HCT116 (cell line): ENCODE results near the gene ARL5C. TPM values are rescaled to one million over a fixed set of nuclear protein-coding genes. Genes with fewer than 3 reads are reported as not detected.

Experiments
- ATAC-seq: fragments of 200-7000 bp; cut with Tn5 transposase; 2 replicates; pipeline ENCODE4 v1.9.1; 2020; ENCODE audit warnings: mild to moderate bottlenecking, moderate library complexity
- BruUV-seq: library from RNA; stranded (reverse); fragments of 400-500 nt; replicated peaks from 2 replicates; lab custom pipeline; 2021; lab: Mats Ljungman, UMichigan
- CTCF ChIA-PET: fragments of 300-600 bp; sonication (Branson Sonifier 250); formaldehyde crosslinking; loops from one replicate; lab custom pipeline; 2021; ENCODE audit warnings: antibody characterized with exemption; lab: Charles Lee
- POLR2A ChIA-PET: fragments of 300-600, 350-600 bp; sonication (Branson Sonifier 250); formaldehyde crosslinking; loops from one replicate; lab custom pipeline; 2021; ENCODE audit warnings: antibody characterized with exemption; lab: Charles Lee
- RAD21 ChIA-PET, 2 experiments: fragments of 300-600 bp; sonication (Branson Sonifier 250); formaldehyde crosslinking; loops; one replicate each; lab custom pipeline; 2023; ENCODE audit warnings: low total read pairs in 2 of 2; ENCODE audit not compliant: uncharacterized antibody in 2 of 2, unreplicated experiment in 2 of 2, low non-redundant PET in 1 of 2; lab: Charles Lee
- DNase-seq: peaks from one replicate; pipeline ENCODE4 v3.0.0-alpha.2; 2010; ENCODE audit warnings: low read depth, low spot score
- H2AFZ ChIP-seq: fragments of 200-600 bp; shearing (Covaris generic), sonication (generic); 2 replicates; pipeline ENCODE4 v1.6.1; 2017; ENCODE audit warnings: low read depth, mixed run types, mixed read lengths, antibody characterized with exemption, low read length; ENCODE audit not compliant: poor library complexity, severe bottlenecking
- H3K27ac ChIP-seq: 2 replicates; pipeline ENCODE4 v1.5.1; 2012; ENCODE audit warnings: low read depth, low read length
- H3K27me3 ChIP-seq: fragments of 200-600 bp; sonication (generic); 2 replicates; pipeline ENCODE4 v1.6.1; 2016; ENCODE audit warnings: mixed run types, low read length, mixed read lengths; ENCODE audit not compliant: insufficient read depth
- H3K36me3 ChIP-seq, 2 experiments: fragments of 200-500 bp in 1 of 2; fragments of 200-600 bp in 1 of 2; sonication (Bioruptor generic) in 1 of 2; sonication (generic) in 1 of 2; 2 replicates each; pipeline versions ENCODE4 v1.5.1 to v1.6.1; 2014 to 2016; ENCODE audit warnings: low read length in 2 of 2, inconsistent platforms in 1 of 2, mixed read lengths in 1 of 2, mixed run types in 1 of 2; ENCODE audit not compliant: insufficient read depth in 2 of 2, control insufficient read depth in 1 of 2
- H3K4me1 ChIP-seq, 2 experiments: fragments of 200-600 bp in 1 of 2; sonication (generic) in 1 of 2; 2 replicates each; pipeline versions ENCODE4 v1.5.1 to v1.6.1; 2012 to 2017; ENCODE audit warnings: low read length in 2 of 2, inconsistent platforms in 1 of 2, mild to moderate bottlenecking in 1 of 2, mixed read lengths in 1 of 2, mixed run types in 1 of 2, moderate library complexity in 1 of 2; ENCODE audit not compliant: insufficient read depth in 2 of 2, control insufficient read depth in 1 of 2
- H3K4me2 ChIP-seq: fragments of 200-600 bp; sonication (generic); 2 replicates; pipeline ENCODE4 v1.6.1; 2017; ENCODE audit warnings: mixed run types, low read length, mixed read lengths
- H3K4me3 ChIP-seq, 2 experiments: fragments of 200-600 bp in 1 of 2; sonication (generic) in 1 of 2; replicated peaks in 1 of 2; 2 replicates each; pipeline ENCODE4 v1.5.1; 2011 to 2016; ENCODE audit warnings: low read length in 2 of 2, control low read depth in 1 of 2, low read depth in 1 of 2, mild to moderate bottlenecking in 1 of 2, mixed read lengths in 1 of 2, mixed run types in 1 of 2
- H3K79me2 ChIP-seq: fragments of 200-600 bp; sonication (generic); 2 replicates; pipeline ENCODE4 v1.6.1; 2017; ENCODE audit warnings: mild to moderate bottlenecking, mixed run types, low read length, moderate library complexity, mixed read lengths; ENCODE audit not compliant: insufficient read depth
- H3K9ac ChIP-seq: fragments of 200-600 bp; sonication (generic); 2 replicates; pipeline ENCODE4 v1.6.1; 2016; ENCODE audit warnings: low read length, mixed read lengths
- H3K9me2 ChIP-seq: fragments of 200-600 bp; sonication (generic), shearing (Covaris generic); 2 replicates; pipeline ENCODE4 v1.6.1; 2017; ENCODE audit warnings: mixed run types, mild to moderate bottlenecking, moderate library complexity; ENCODE audit not compliant: insufficient read depth
- H3K9me3 ChIP-seq, 2 experiments: fragments of 200-500 bp in 1 of 2; fragments of 200-600 bp in 1 of 2; sonication (Bioruptor generic) in 1 of 2; sonication (generic) in 1 of 2; 2 replicates each; pipeline ENCODE4 v1.6.1; 2014 to 2017; ENCODE audit warnings: low read length in 2 of 2, mixed read lengths in 2 of 2, inconsistent platforms in 1 of 2, low read depth in 1 of 2, mild to moderate bottlenecking in 1 of 2, mixed run types in 1 of 2, moderate library complexity in 1 of 2; ENCODE audit not compliant: control insufficient read depth in 1 of 2, insufficient read depth in 1 of 2
- H4K20me1 ChIP-seq: fragments of 200-600 bp; sonication (generic), shearing (Covaris generic); 2 replicates; pipeline ENCODE4 v1.6.1; 2017; ENCODE audit warnings: mixed run types, mild to moderate bottlenecking, moderate library complexity; ENCODE audit not compliant: insufficient read depth
- CBX3 ChIP-seq: IDR thresholded peaks from 2 replicates; pipeline ENCODE4 v1.6.1; 2012; ENCODE audit warnings: low read depth
- JUND ChIP-seq: IDR thresholded peaks from 2 replicates; pipeline ENCODE4 v1.6.1; 2012
- POLR2AphosphoS5 ChIP-seq: IDR thresholded peaks from 2 replicates; pipeline ENCODE4 v1.6.1; 2011; ENCODE audit warnings: mild to moderate bottlenecking, low read depth, low read length, moderate library complexity
- SRF ChIP-seq: IDR thresholded peaks from 2 replicates; pipeline ENCODE4 v1.6.1; 2012; ENCODE audit warnings: low read depth
- intact Hi-C: fragments of 100-400 bp; cut with micrococcal nuclease; formaldehyde crosslinking; loops from 2 replicates; pipeline ENCODE4 v1.10.0; 2022
- total RNA-seq: library from RNA; stranded (reverse); gene quantifications from one replicate; pipeline ENCODE4 v1.2.1, GENCODE V29; 2021; ENCODE audit not compliant: unreplicated experiment
- TF ChIP-seq, protein P1 (sequence below), 3 experiments: fragments of 200-600 bp in 1 of 3; sonication (generic) in 1 of 3; IDR thresholded peaks in 2 of 3; conservative IDR thresholded peaks in 1 of 3; 2 replicates each; pipeline ENCODE4 v1.5.1; 2012 to 2017; ENCODE audit warnings: low read depth in 2 of 3, low read length in 2 of 3, antibody characterized with exemption in 1 of 3, borderline replicate concordance in 1 of 3, control low read depth in 1 of 3, mild to moderate bottlenecking in 1 of 3, mixed read lengths in 1 of 3, mixed run types in 1 of 3, moderate library complexity in 1 of 3; ENCODE audit not compliant: insufficient read depth in 1 of 3
- TF ChIP-seq, protein P2 (sequence below): IDR thresholded peaks from 2 replicates; pipeline ENCODE4 v1.6.1; 2012; ENCODE audit warnings: low read depth
- TF ChIP-seq, protein P3 (sequence below): IDR thresholded peaks from 2 replicates; pipeline ENCODE4 v1.6.1; 2011; ENCODE audit warnings: mild to moderate bottlenecking, low read length, moderate library complexity; ENCODE audit not compliant: insufficient replicate concordance; ENCODE audit errors: extremely low read depth
- TF ChIP-seq, protein P4 (sequence below): IDR thresholded peaks from 2 replicates; pipeline ENCODE4 v1.6.1; 2012

Gene ARL5C
- total RNA-seq, 1 experiment from 2014 or later, result not detected

DNA sequence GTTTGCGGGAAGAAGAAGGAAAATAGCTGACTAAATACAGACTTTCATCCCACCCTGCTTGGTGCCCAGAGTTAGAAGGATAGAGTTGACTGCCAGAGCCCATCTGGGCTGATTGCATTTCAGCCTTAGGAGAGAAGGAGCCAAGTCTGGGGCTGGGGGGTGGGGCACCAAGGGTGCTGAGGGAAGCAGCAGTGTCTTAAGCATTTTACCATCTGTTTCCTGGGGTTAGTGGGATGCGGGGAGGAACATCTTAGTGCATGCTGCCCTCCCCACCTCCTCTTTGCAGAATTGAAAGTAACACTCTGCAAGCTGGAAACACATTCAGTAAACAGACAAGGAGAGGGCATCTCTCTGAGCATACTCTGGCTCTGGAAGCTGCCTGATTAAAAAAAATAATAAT, 1.5 kb upstream of the ARL5C start:
- H4K20me1 ChIP-seq, result no peaks in the 10 kb centered on the region
- no peaks in the 10 kb centered on the region for H3K27me3 ChIP-seq
- peaks cover 6 to 10% of the 10 kb centered on the region in 2 experiments; a peak in 3 of 4 replicates for H3K4me1 ChIP-seq
- no peak for ATAC-seq
- no peak overlapping the region for H2AFZ ChIP-seq
- H3K9me3 ChIP-seq, result no peaks in the 10 kb centered on the region
- no peak overlapping the region for H3K4me3 ChIP-seq
- intact Hi-C loops, result no loop called here
- H3K4me2 ChIP-seq, result no peak overlapping the region
- no peaks in the 10 kb centered on the region for H3K36me3 ChIP-seq
- ChIA-PET POLR2A (no interaction called here), CTCF (interaction anchor here (1.5 to 1.9 kb wide), 3 partner anchors 8 to 491 kb away, joined by 3 to 11 read pairs (median 4); no protein-coding TSS in a partner anchor), RAD21 (no interaction called here)
- no peak overlapping the region for H3K27ac ChIP-seq
- no peak overlapping the region for H3K9ac ChIP-seq
- no peaks in the 10 kb centered on the region for H3K79me2 ChIP-seq
- BruUV-seq, result no TSS peak
- DNase-seq, result no peak
- TF ChIP-seq JUND, result no peak
- TF ChIP-seq SRF, result no peak
- TF ChIP-seq POLR2AphosphoS5, result no peak
- TF ChIP-seq, protein P1, sequence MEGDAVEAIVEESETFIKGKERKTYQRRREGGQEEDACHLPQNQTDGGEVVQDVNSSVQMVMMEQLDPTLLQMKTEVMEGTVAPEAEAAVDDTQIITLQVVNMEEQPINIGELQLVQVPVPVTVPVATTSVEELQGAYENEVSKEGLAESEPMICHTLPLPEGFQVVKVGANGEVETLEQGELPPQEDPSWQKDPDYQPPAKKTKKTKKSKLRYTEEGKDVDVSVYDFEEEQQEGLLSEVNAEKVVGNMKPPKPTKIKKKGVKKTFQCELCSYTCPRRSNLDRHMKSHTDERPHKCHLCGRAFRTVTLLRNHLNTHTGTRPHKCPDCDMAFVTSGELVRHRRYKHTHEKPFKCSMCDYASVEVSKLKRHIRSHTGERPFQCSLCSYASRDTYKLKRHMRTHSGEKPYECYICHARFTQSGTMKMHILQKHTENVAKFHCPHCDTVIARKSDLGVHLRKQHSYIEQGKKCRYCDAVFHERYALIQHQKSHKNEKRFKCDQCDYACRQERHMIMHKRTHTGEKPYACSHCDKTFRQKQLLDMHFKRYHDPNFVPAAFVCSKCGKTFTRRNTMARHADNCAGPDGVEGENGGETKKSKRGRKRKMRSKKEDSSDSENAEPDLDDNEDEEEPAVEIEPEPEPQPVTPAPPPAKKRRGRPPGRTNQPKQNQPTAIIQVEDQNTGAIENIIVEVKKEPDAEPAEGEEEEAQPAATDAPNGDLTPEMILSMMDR (IDR thresholded peaks at IDR 0.05 in 2 of 3, conservative IDR thresholded peaks at IDR 0.05 in 1 of 3; ENCODE audit: borderline replicate concordance in 1 of 3, insufficient read depth in 1 of 3, low read depth in 2 of 3, low read length in 2 of 3), result no peak
- TF ChIP-seq, protein P2, sequence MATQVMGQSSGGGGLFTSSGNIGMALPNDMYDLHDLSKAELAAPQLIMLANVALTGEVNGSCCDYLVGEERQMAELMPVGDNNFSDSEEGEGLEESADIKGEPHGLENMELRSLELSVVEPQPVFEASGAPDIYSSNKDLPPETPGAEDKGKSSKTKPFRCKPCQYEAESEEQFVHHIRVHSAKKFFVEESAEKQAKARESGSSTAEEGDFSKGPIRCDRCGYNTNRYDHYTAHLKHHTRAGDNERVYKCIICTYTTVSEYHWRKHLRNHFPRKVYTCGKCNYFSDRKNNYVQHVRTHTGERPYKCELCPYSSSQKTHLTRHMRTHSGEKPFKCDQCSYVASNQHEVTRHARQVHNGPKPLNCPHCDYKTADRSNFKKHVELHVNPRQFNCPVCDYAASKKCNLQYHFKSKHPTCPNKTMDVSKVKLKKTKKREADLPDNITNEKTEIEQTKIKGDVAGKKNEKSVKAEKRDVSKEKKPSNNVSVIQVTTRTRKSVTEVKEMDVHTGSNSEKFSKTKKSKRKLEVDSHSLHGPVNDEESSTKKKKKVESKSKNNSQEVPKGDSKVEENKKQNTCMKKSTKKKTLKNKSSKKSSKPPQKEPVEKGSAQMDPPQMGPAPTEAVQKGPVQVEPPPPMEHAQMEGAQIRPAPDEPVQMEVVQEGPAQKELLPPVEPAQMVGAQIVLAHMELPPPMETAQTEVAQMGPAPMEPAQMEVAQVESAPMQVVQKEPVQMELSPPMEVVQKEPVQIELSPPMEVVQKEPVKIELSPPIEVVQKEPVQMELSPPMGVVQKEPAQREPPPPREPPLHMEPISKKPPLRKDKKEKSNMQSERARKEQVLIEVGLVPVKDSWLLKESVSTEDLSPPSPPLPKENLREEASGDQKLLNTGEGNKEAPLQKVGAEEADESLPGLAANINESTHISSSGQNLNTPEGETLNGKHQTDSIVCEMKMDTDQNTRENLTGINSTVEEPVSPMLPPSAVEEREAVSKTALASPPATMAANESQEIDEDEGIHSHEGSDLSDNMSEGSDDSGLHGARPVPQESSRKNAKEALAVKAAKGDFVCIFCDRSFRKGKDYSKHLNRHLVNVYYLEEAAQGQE, result no peak
- TF ChIP-seq CBX3, result no peak
- TF ChIP-seq, protein P3, sequence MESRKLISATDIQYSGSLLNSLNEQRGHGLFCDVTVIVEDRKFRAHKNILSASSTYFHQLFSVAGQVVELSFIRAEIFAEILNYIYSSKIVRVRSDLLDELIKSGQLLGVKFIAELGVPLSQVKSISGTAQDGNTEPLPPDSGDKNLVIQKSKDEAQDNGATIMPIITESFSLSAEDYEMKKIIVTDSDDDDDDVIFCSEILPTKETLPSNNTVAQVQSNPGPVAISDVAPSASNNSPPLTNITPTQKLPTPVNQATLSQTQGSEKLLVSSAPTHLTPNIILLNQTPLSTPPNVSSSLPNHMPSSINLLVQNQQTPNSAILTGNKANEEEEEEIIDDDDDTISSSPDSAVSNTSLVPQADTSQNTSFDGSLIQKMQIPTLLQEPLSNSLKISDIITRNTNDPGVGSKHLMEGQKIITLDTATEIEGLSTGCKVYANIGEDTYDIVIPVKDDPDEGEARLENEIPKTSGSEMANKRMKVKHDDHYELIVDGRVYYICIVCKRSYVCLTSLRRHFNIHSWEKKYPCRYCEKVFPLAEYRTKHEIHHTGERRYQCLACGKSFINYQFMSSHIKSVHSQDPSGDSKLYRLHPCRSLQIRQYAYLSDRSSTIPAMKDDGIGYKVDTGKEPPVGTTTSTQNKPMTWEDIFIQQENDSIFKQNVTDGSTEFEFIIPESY, result no peak
- TF ChIP-seq, protein P4, sequence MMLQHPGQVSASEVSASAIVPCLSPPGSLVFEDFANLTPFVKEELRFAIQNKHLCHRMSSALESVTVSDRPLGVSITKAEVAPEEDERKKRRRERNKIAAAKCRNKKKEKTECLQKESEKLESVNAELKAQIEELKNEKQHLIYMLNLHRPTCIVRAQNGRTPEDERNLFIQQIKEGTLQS, result no peak
- no peaks in the 10 kb centered on the region for H3K9me2 ChIP-seq
